Liver (tissue), 9 donors: Measurements from ENCODE around the gene ECI1. TPM values are rescaled to one million over a fixed set of nuclear protein-coding genes. Genes with fewer than 3 reads are reported as not detected.
A peak's percentile ranks its signal among the peaks of the same experiment; 100 is the strongest.

Experiments used
- DNase-seq: peaks from one replicate; pipeline ENCODE4 v3.0.0-alpha.2; 2017; ENCODE audit warnings: low spot score
- H3K27ac ChIP-seq, 2 donors: one replicate each; pipeline ENCODE4 v1.7.0; 2013; ENCODE audit warnings: inconsistent platforms in 2 of 2, low read length in 2 of 2, control low read depth in 1 of 2, low read depth in 1 of 2, mild to moderate bottlenecking in 1 of 2
- H3K27me3 ChIP-seq, 4 donors: one replicate each; pipeline versions ENCODE4 v1.6.1 to v1.7.0; 2013; ENCODE audit warnings: low read length in 3 of 4, inconsistent platforms in 1 of 4, mild to moderate bottlenecking in 1 of 4, moderate library complexity in 1 of 4; ENCODE audit not compliant: control insufficient read depth in 4 of 4, insufficient read depth in 4 of 4
- H3K36me3 ChIP-seq, 4 donors: one replicate each; pipeline versions ENCODE4 v1.6.1 to v1.7.0; 2013; ENCODE audit warnings: low read length in 3 of 4, mild to moderate bottlenecking in 3 of 4, low read depth in 1 of 4, moderate library complexity in 1 of 4; ENCODE audit not compliant: control insufficient read depth in 4 of 4, insufficient read depth in 3 of 4
- H3K4me1 ChIP-seq, 4 donors: one replicate each; pipeline versions ENCODE4 v1.6.1 to v1.7.0; 2013; ENCODE audit warnings: low read length in 3 of 4, mild to moderate bottlenecking in 3 of 4, moderate library complexity in 1 of 4; ENCODE audit not compliant: control insufficient read depth in 4 of 4, insufficient read depth in 4 of 4
- H3K4me3 ChIP-seq, 3 donors: one replicate each; pipeline versions ENCODE4 v1.6.1 to v1.7.0; 2013; ENCODE audit warnings: low read length in 3 of 3, control low read depth in 1 of 3, low read depth in 1 of 3, mild to moderate bottlenecking in 1 of 3
- H3K9ac ChIP-seq, 2 donors: one replicate each; pipeline ENCODE4 v1.7.0; 2013; ENCODE audit warnings: low read length in 2 of 2, mild to moderate bottlenecking in 2 of 2, moderate library complexity in 2 of 2, control low read depth in 1 of 2, low read depth in 1 of 2
- H3K9me3 ChIP-seq, 4 donors: one replicate each; pipeline versions ENCODE4 v1.6.1 to v1.7.0; 2013; ENCODE audit warnings: low read length in 3 of 4; ENCODE audit not compliant: control insufficient read depth in 4 of 4
- ATF3 ChIP-seq: IDR thresholded peaks from 2 replicates; pipeline ENCODE4 v1.6.1; 2016; ENCODE audit warnings: antibody characterized with exemption
- EGR1 ChIP-seq, 2 donors: IDR thresholded peaks; 2 replicates each; pipeline ENCODE4 v1.6.1; 2016 to 2018; ENCODE audit warnings: antibody characterized with exemption in 2 of 2, low read depth in 2 of 2
- FOXA1 ChIP-seq: IDR thresholded peaks from 2 replicates; pipeline ENCODE4 v1.6.1; 2016; ENCODE audit warnings: antibody characterized with exemption
- FOXA2 ChIP-seq: IDR thresholded peaks from 2 replicates; pipeline ENCODE4 v1.6.1; 2016; ENCODE audit warnings: antibody characterized with exemption
- GABPA ChIP-seq, 2 donors: IDR thresholded peaks in 1 of 2; conservative IDR thresholded peaks in 1 of 2; 2 replicates each; pipeline ENCODE4 v1.6.1; 2016; ENCODE audit warnings: antibody characterized with exemption in 2 of 2, mild to moderate bottlenecking in 1 of 2, moderate library complexity in 1 of 2
- HNF4G ChIP-seq: IDR thresholded peaks from 2 replicates; pipeline ENCODE4 v1.6.1; 2016; ENCODE audit warnings: antibody characterized with exemption
- JUND ChIP-seq, 2 donors: IDR thresholded peaks; 2 replicates each; pipeline ENCODE4 v1.6.1; 2016; ENCODE audit warnings: antibody characterized with exemption in 2 of 2
- MAX ChIP-seq: IDR thresholded peaks from 2 replicates; pipeline ENCODE4 v1.6.1; 2016; ENCODE audit warnings: antibody characterized with exemption
- RAD21 ChIP-seq, 2 donors: IDR thresholded peaks; 2 replicates each; pipeline ENCODE4 v1.6.1; 2016; ENCODE audit warnings: antibody characterized with exemption in 2 of 2, mild to moderate bottlenecking in 2 of 2
- RXRA ChIP-seq, 2 donors: IDR thresholded peaks; 2 replicates each; pipeline ENCODE4 v1.6.1; 2017 to 2018; ENCODE audit warnings: antibody characterized with exemption in 2 of 2, mild to moderate bottlenecking in 1 of 2
- TAF1 ChIP-seq: conservative IDR thresholded peaks from 2 replicates; pipeline ENCODE4 v1.6.1; 2016; ENCODE audit warnings: antibody characterized with exemption, mild to moderate bottlenecking
- YY1 ChIP-seq: IDR thresholded peaks from 2 replicates; pipeline ENCODE4 v1.6.1; 2016; ENCODE audit warnings: antibody characterized with exemption, mild to moderate bottlenecking
- ZBTB33 ChIP-seq: IDR thresholded peaks from 2 replicates; pipeline ENCODE4 v1.6.1; 2016; ENCODE audit warnings: antibody characterized with exemption
- WGBS: extraction: QIAGEN DNeasy Blood & Tissue Kit; methylation state at CpG from one replicate; pipeline ENCODE4 v1.1.7; 2013; 5-methylcytosine and 5-hydroxymethylcytosine counted together
- polyA plus RNA-seq, 2 donors: library from polyadenylated mRNA; stranded (reverse) in 1 of 2; unstranded in 1 of 2; fragments of 200-250 nt in 1 of 2; fragments of >200 nt in 1 of 2; fragmentation: Nextera tagmentation in 1 of 2; extraction: Ambion mirVana in 1 of 2; gene quantifications; one replicate each; pipeline versions ENCODE4 v1.2.1 to v1.2.3, GENCODE V29; 2013 to 2015
- total RNA-seq, 2 donors: library from RNA; depleted of rRNA; stranded (reverse); fragments of >200 nt; gene quantifications; one replicate each; pipeline ENCODE4 v1.2.3, GENCODE V29; 2014
- donor health status: healthy.
- donor health status: healthy.
- donor health status: healthy.
- donor health status: healthy.
- donor health status: healthy.

Gene ECI1
- total and polyA plus RNA-seq, 4 donors = 36.8 to 107 (median 79.5) TPM

GRCh38 chr16:2253293-2253692, 1.9 kb upstream of the ECI1 start:
- H3K9ac ChIP-seq = no peak overlapping the region
- H3K9me3 ChIP-seq = no peaks in the 10 kb centered on the region
- H3K36me3 ChIP-seq = peaks cover 4 to 40% (median 21%) of the 10 kb centered on the region in 4 donors
- no peaks in the 10 kb centered on the region for H3K27me3 ChIP-seq
- DNase-seq = no peak
- 66% methylated on average over 11 of the region's 11 CpGs for WGBS
- H3K4me1 ChIP-seq = peaks cover 6 to 40% (median 37%) of the 10 kb centered on the region in 4 donors
- no peak overlapping the region for H3K27ac ChIP-seq
- TF ChIP-seq FOXA1 (no peak), ATF3 (no peak), RXRA (IDR thresholded peaks at IDR 0.05) (peak in 1 of 2 donors; percentile 14)
- no peak overlapping the region for H3K4me3 ChIP-seq

- TF ChIP-seq EGR1 (IDR thresholded peaks at IDR 0.05; ENCODE audit: low read depth in 2 of 2) = no peak
- no peak for TF ChIP-seq YY1
- TF ChIP-seq RXRA (IDR thresholded peaks at IDR 0.05) = no peak
- no peak for TF ChIP-seq FOXA2
- TF ChIP-seq ZBTB33 = no peak
- no peak for TF ChIP-seq TAF1
- Histone ChIP-seq H3K4me3 (no peak overlapping the region), H3K27me3 (no peaks in the 10 kb centered on the region), H3K4me1 (peaks cover 6 to 40% (median 37%) of the 10 kb centered on the region in 4 donors), H3K36me3 (peaks cover 3 to 35% (median 18%) of the 10 kb centered on the region in 4 donors), H3K9me3 (no peaks in the 10 kb centered on the region), H3K9ac (no peak overlapping the region), H3K27ac (no peak overlapping the region)
- 96% methylated on average over 7 of the region's 7 CpGs for WGBS
- no peak for DNase-seq
These were observed 1.4 kb upstream of the ECI1 start for GRCh38 chr16:2252806-2253148.

GRCh38 chr16:2250652-2251295, 613 bp downstream of the ECI1 start:
- Histone ChIP-seq H3K27me3 (no peaks in the 10 kb centered on the region), H3K27ac (peak overlapping the region; percentile 81 to 82), H3K4me3 (peak overlapping the region; percentile 76 to 92 (median 79)), H3K9me3 (no peaks in the 10 kb centered on the region), H3K4me1 (peaks cover 6 to 40% (median 37%) of the 10 kb centered on the region in 4 donors), H3K9ac (peak overlapping the region; percentile 34 to 84), H3K36me3 (peaks cover 7 to 24% (median 15%) of the 10 kb centered on the region in 4 donors)
- WGBS = 4% methylated on average over 35 of the region's 35 CpGs
- DNase-seq = no peak
- TF ChIP-seq RXRA (IDR thresholded peaks at IDR 0.05) (no peak), RAD21 (IDR thresholded peaks at IDR 0.05) (no peak), JUND (IDR thresholded peaks at IDR 0.05) (no peak), GABPA (IDR thresholded peaks at IDR 0.05 in 1 of 2, conservative IDR thresholded peaks at IDR 0.05 in 1 of 2) (no peak), MAX (no peak), ZBTB33 (no peak), HNF4G (no peak)
